IMR-90 (cell line): ENCODE results near the gene PLA2G12A. TPM values are rescaled to one million over a fixed set of nuclear protein-coding genes. Genes with fewer than 3 reads are reported as not detected.

Experiments
- ATAC-seq: fragments of 200-7000 bp; cut with Tn5 transposase; 2 replicates; pipeline ENCODE4 v1.9.1; 2020; ENCODE audit warnings: low read depth, mild to moderate bottlenecking, moderate library complexity
- BruUV-seq: library from RNA; stranded (reverse); fragments of 400-500 nt; replicated peaks from 2 replicates; lab custom pipeline; 2021; lab: Mats Ljungman, UMichigan
- CTCF ChIA-PET: fragments of 300-600 bp; formaldehyde crosslinking; extraction: SDS; loops from one replicate; lab custom pipeline; 2021; ENCODE audit warnings: antibody characterized with exemption; lab: Yijun Ruan, JAX
- POLR2A ChIA-PET: fragments of 300-600 bp; sonication (Branson Sonifier 250); formaldehyde crosslinking; loops from one replicate; lab custom pipeline; 2022; ENCODE audit warnings: antibody characterized with exemption; ENCODE audit not compliant: unreplicated experiment; lab: Charles Lee
- DNase-seq: peaks from one replicate; pipeline ENCODE4 v3.0.0; 2013
- H2AFZ ChIP-seq: replicated peaks from 2 replicates; pipeline ENCODE3; 2013; ENCODE audit warnings: low read length, mild to moderate bottlenecking; ENCODE audit not compliant: poor library complexity
- H2AK5ac ChIP-seq: 2 replicates; pipeline ENCODE4 v1.6.1; 2013; ENCODE audit warnings: low read depth, low read length, inconsistent platforms
- H2AK9ac ChIP-seq: replicated peaks from 2 replicates; pipeline ENCODE3; 2013; ENCODE audit warnings: mild to moderate bottlenecking, low read depth, low read length, moderate library complexity; ENCODE audit not compliant: poor library complexity
- H2BK120ac ChIP-seq: 2 replicates; pipeline ENCODE4 v1.6.1; 2013; ENCODE audit warnings: low read depth, low read length, inconsistent platforms
- H2BK15ac ChIP-seq: 3 replicates; pipeline ENCODE4 v1.6.1; 2013; ENCODE audit warnings: low read depth, low read length, inconsistent platforms
- H2BK20ac ChIP-seq: 2 replicates; pipeline ENCODE4 v1.6.1; 2013; ENCODE audit warnings: low read depth, mild to moderate bottlenecking, inconsistent platforms, low read length, moderate library complexity
- H2BK5ac ChIP-seq: 2 replicates; pipeline ENCODE4 v1.6.1; 2013; ENCODE audit warnings: mild to moderate bottlenecking, low read depth, low read length, inconsistent platforms; ENCODE audit not compliant: poor library complexity, severe bottlenecking
- H3K14ac ChIP-seq: replicated peaks from 2 replicates; pipeline ENCODE4 v1.6.1; 2013; ENCODE audit warnings: low read depth, low read length, inconsistent platforms
- H3K18ac ChIP-seq: 2 replicates; pipeline ENCODE4 v1.6.1; 2013; ENCODE audit warnings: low read depth, low read length, control low read depth
- H3K23ac ChIP-seq: 2 replicates; pipeline ENCODE4 v1.6.1; 2013; ENCODE audit warnings: low read depth, low read length, inconsistent platforms
- H3K27ac ChIP-seq: 2 replicates; pipeline ENCODE4 v1.5.1; 2013; ENCODE audit warnings: mild to moderate bottlenecking, control low read depth, low read length; ENCODE audit not compliant: insufficient read depth
- H3K27me3 ChIP-seq: 2 replicates; pipeline ENCODE4 v1.6.1; 2013; ENCODE audit warnings: low read length; ENCODE audit not compliant: control insufficient read depth, insufficient read depth
- H3K36me3 ChIP-seq: 2 replicates; pipeline ENCODE4 v1.6.1; 2013; ENCODE audit warnings: low read length, mixed read lengths; ENCODE audit not compliant: control insufficient read depth, insufficient read depth
- H3K4ac ChIP-seq: 2 replicates; pipeline ENCODE4 v1.6.1; 2013; ENCODE audit warnings: low read depth, low read length, inconsistent platforms
- H3K4me1 ChIP-seq: 2 replicates; pipeline ENCODE4 v1.6.1; 2013; ENCODE audit warnings: low read length, mixed read lengths; ENCODE audit not compliant: control insufficient read depth, insufficient read depth
- H3K4me2 ChIP-seq: 2 replicates; pipeline ENCODE4 v1.6.1; 2013; ENCODE audit warnings: low read depth, mild to moderate bottlenecking, control low read depth, low read length, moderate library complexity
- H3K4me3 ChIP-seq: 2 replicates; pipeline ENCODE4 v1.5.1; 2013; ENCODE audit warnings: low read depth, mild to moderate bottlenecking, control low read depth, low read length, moderate library complexity; ENCODE audit not compliant: insufficient read depth
- H3K56ac ChIP-seq: 2 replicates; pipeline ENCODE4 v1.6.1; 2013; ENCODE audit warnings: low read length, inconsistent platforms; ENCODE audit not compliant: insufficient read depth; ENCODE audit errors: extremely low read depth
- H3K79me1 ChIP-seq, 2 experiments: 2 replicates each; pipeline ENCODE4 v1.6.1; 2013; ENCODE audit warnings: low read length in 2 of 2, inconsistent platforms in 1 of 2, low read depth in 1 of 2
- H3K9ac ChIP-seq: 2 replicates; pipeline ENCODE4 v1.6.1; 2013; ENCODE audit warnings: low read depth, low read length, control low read depth
- H3K9me1 ChIP-seq: 2 replicates; pipeline ENCODE4 v1.6.1; 2013; ENCODE audit warnings: low read length, inconsistent platforms; ENCODE audit not compliant: insufficient read depth
- H3K9me3 ChIP-seq: 2 replicates; pipeline ENCODE4 v1.6.1; 2013; ENCODE audit warnings: low read length; ENCODE audit not compliant: control insufficient read depth, insufficient read depth
- H4K20me1 ChIP-seq: 2 replicates; pipeline ENCODE4 v1.6.1; 2013; ENCODE audit warnings: low read length, inconsistent platforms; ENCODE audit not compliant: insufficient read depth
- H4K5ac ChIP-seq: 2 replicates; pipeline ENCODE4 v1.6.1; 2013; ENCODE audit warnings: mild to moderate bottlenecking, low read depth, low read length, control low read depth
- H4K8ac ChIP-seq, 2 experiments: 2 replicates each; pipeline ENCODE4 v1.6.1; 2013; ENCODE audit warnings: low read depth in 2 of 2, low read length in 2 of 2, control low read depth in 1 of 2, inconsistent platforms in 1 of 2
- H4K91ac ChIP-seq: 2 replicates; pipeline ENCODE4 v1.6.1; 2013; ENCODE audit warnings: low read depth, low read length, inconsistent platforms; ENCODE audit not compliant: insufficient read depth
- CEBPB ChIP-seq: IDR thresholded peaks from 2 replicates; pipeline ENCODE4 v1.6.1; 2012; ENCODE audit warnings: low read depth, low read length, improper control_type of control experiment
- CTCF ChIP-seq: conservative IDR thresholded peaks from 2 replicates; pipeline ENCODE4 v1.5.1; 2012; ENCODE audit warnings: mild to moderate bottlenecking, low read depth, low read length, improper control_type of control experiment
- FOS ChIP-seq: fragments of 150-350 bp; IDR thresholded peaks from 2 replicates; pipeline ENCODE4 v1.6.1; 2016; ENCODE audit warnings: low read depth, low read length
- MAFK ChIP-seq: IDR thresholded peaks from 2 replicates; pipeline ENCODE4 v1.6.1; 2012; ENCODE audit warnings: low read depth, low read length, improper control_type of control experiment
- MAZ ChIP-seq: IDR thresholded peaks from 2 replicates; pipeline ENCODE4 v1.6.1; 2012; ENCODE audit warnings: low read depth, mild to moderate bottlenecking, low read length, improper control_type of control experiment, moderate library complexity, borderline replicate concordance
- NFE2L2 ChIP-seq: fragments of 150-350 bp; IDR thresholded peaks from 2 replicates; pipeline ENCODE4 v1.6.1; 2016; ENCODE audit warnings: low read depth, mild to moderate bottlenecking, low read length
- POLR2A ChIP-seq: IDR thresholded peaks from 2 replicates; pipeline ENCODE4 v1.6.1; 2012; ENCODE audit warnings: mild to moderate bottlenecking, low read depth, low read length
- RAD21 ChIP-seq: IDR thresholded peaks from 2 replicates; pipeline ENCODE4 v1.6.1; 2012; ENCODE audit warnings: low read length, improper control_type of control experiment
- RCOR1 ChIP-seq: IDR thresholded peaks from 2 replicates; pipeline ENCODE4 v1.6.1; 2012; ENCODE audit warnings: mild to moderate bottlenecking, low read length, improper control_type of control experiment; ENCODE audit not compliant: insufficient replicate concordance
- RFX5 ChIP-seq: IDR thresholded peaks from 2 replicates; pipeline ENCODE4 v1.8.0; 2012; ENCODE audit warnings: low read depth, mild to moderate bottlenecking, low read length, moderate library complexity
- SMC3 ChIP-seq: fragments of 150-350 bp; IDR thresholded peaks from 2 replicates; pipeline ENCODE4 v1.6.1; 2016; ENCODE audit warnings: low read depth, mild to moderate bottlenecking, antibody characterized with exemption, low read length, moderate library complexity
- WGBS, 2 experiments: methylation state at CpG; one replicate each; pipeline versions ENCODE4 v1.1.5 to v1.1.7; 2013; ENCODE audit warnings: missing lambda C conversion rate in 2 of 2; ENCODE audit not compliant: insufficient read length in 1 of 2; ENCODE audit errors: extremely low coverage in 2 of 2; 5-methylcytosine and 5-hydroxymethylcytosine counted together
- dilution Hi-C: fragments of 300-500 bp; cut with HindIII; formaldehyde crosslinking; loops from one replicate; pipeline ENCODE4 v1.14.3; 2018; ENCODE audit warnings: low sequenced_read_pairs; ENCODE audit not compliant: unreplicated experiment
- in situ Hi-C: fragments of 300-500 bp; cut with MboI; formaldehyde crosslinking; loops from 3 replicates; pipeline ENCODE4 v1.14.3; 2019; ENCODE audit warnings: low sequenced_read_pairs, inconsistent platforms, mixed read lengths
- intact Hi-C: fragments of 100-400 bp; cut with micrococcal nuclease; formaldehyde crosslinking; loops from 2 replicates; pipeline ENCODE4 v1.10.0; 2022
- polyA plus RNA-seq, 3 experiments: library from polyadenylated mRNA; depleted of rRNA; stranded (reverse); fragments of >200 nt; gene quantifications; 2 replicates each; pipeline ENCODE4 v1.2.3, GENCODE V29; 2012; ENCODE audit warnings: low replicate concordance in 1 of 3
- total RNA-seq: library from RNA; depleted of rRNA; stranded (reverse); fragments of >200 nt; gene quantifications from 2 replicates; pipeline ENCODE4 v1.2.3, GENCODE V29; 2012
- TF ChIP-seq, protein P1 (sequence below): fragments of 150-350 bp; IDR thresholded peaks from 2 replicates; pipeline ENCODE4 v1.6.1; 2016; ENCODE audit warnings: low read depth, mild to moderate bottlenecking, low read length, moderate library complexity, borderline replicate concordance
- TF ChIP-seq, protein P2 (sequence below): fragments of 150-350 bp; IDR thresholded peaks from 2 replicates; pipeline ENCODE4 v1.6.1; 2017; ENCODE audit warnings: mild to moderate bottlenecking, antibody characterized with exemption, low read length, low read depth

Gene PLA2G12A
- total and polyA plus RNA-seq, 2 of the 4 experiments (the other 2 are of a cell fraction) = 10.3 to 17.4 TPM

- no peak overlapping the region for H3K23ac ChIP-seq
- dilution Hi-C loops = no loop called here
- H2BK20ac ChIP-seq = no peak overlapping the region
- no peak overlapping the region for H4K8ac ChIP-seq
- H4K5ac ChIP-seq = no peak overlapping the region
- H3K14ac ChIP-seq = no peak overlapping the region
- ATAC-seq (no peak), DNase-seq (no peak)
- H2BK5ac ChIP-seq = no peak overlapping the region
- no peak overlapping the region for H3K27ac ChIP-seq
- no peak overlapping the region for H2AK5ac ChIP-seq
- no peak overlapping the region for H3K56ac ChIP-seq
- CTCF ChIA-PET = interaction anchor here (0.6 to 1.2 kb wide), 2 partner anchors 8 to 20 kb away, joined by 3 read pairs; partner anchors contain the start of gene CASP6
- no peak overlapping the region for H3K4me2 ChIP-seq
- H2BK15ac ChIP-seq = no peak overlapping the region
- no CpG with 5 or more reads among the region's 2 CpGs for WGBS, 2 experiments
- H2AK9ac ChIP-seq = no peak overlapping the region
- H3K36me3 ChIP-seq = no peaks in the 10 kb centered on the region
- no TSS peak for BruUV-seq
- no peaks in the 10 kb centered on the region for H3K27me3 ChIP-seq
- no peak overlapping the region for H3K4ac ChIP-seq
- POLR2A ChIA-PET = no interaction called here
- no peak overlapping the region for H3K9ac ChIP-seq
- H2AFZ ChIP-seq = no peak overlapping the region
- peaks cover 6% of the 10 kb centered on the region; the same call in 1 of the 2 replicates for H3K4me1 ChIP-seq
- H3K9me1 ChIP-seq = peaks cover 4% of the 10 kb centered on the region
- intact Hi-C loops = no loop called here
- H3K9me3 ChIP-seq = peaks cover 2% of the 10 kb centered on the region; the same call in 1 of the 2 replicates
- no peak overlapping the region for H3K4me3 ChIP-seq
- TF ChIP-seq MAFK (no peak), SMC3 (no peak), RCOR1 (no peak), RFX5 (no peak), CEBPB (no peak), FOS (no peak), POLR2A (no peak), MAZ (no peak), NFE2L2 (no peak), CTCF (no peak), RAD21 (no peak)
- TF ChIP-seq, protein P1, sequence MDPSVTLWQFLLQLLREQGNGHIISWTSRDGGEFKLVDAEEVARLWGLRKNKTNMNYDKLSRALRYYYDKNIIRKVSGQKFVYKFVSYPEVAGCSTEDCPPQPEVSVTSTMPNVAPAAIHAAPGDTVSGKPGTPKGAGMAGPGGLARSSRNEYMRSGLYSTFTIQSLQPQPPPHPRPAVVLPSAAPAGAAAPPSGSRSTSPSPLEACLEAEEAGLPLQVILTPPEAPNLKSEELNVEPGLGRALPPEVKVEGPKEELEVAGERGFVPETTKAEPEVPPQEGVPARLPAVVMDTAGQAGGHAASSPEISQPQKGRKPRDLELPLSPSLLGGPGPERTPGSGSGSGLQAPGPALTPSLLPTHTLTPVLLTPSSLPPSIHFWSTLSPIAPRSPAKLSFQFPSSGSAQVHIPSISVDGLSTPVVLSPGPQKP = no peak
- TF ChIP-seq, protein P2, sequence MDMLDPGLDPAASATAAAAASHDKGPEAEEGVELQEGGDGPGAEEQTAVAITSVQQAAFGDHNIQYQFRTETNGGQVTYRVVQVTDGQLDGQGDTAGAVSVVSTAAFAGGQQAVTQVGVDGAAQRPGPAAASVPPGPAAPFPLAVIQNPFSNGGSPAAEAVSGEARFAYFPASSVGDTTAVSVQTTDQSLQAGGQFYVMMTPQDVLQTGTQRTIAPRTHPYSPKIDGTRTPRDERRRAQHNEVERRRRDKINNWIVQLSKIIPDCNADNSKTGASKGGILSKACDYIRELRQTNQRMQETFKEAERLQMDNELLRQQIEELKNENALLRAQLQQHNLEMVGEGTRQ = no peak
- no peaks in the 10 kb centered on the region for H4K20me1 ChIP-seq
- no peak overlapping the region for H2BK120ac ChIP-seq
- peaks cover 23 to 25% of the 10 kb centered on the region in 2 experiments for H3K79me1 ChIP-seq
- H4K91ac ChIP-seq = no peak overlapping the region
- no peak overlapping the region for H3K18ac ChIP-seq
- in situ Hi-C loops = loop anchor here (10.0 kb wide), 1 partner anchor 288 kb away; the partner anchor contains the start of gene SEC24B
Observed at GRCh38 chr4:109723110-109723509, 6.8 kb downstream of the PLA2G12A start.
